HG03139 (cell line): ENCODE measurements around the gene TSHZ2.

ENCODE experiments used
- ATAC-seq: cut with Tn5 transposase; IDR thresholded peaks from one replicate; pipeline ENCODE4 v1.9.1; 2021; ENCODE audit not compliant: unreplicated experiment

The TSHZ2 gene

GRCh38 chr20:52994184-52994970 lies 22.2 kb downstream of the TSHZ2 start:
- no peak for ATAC-seq

- no peak for ATAC-seq
Observed at GRCh38 chr20:52996130-52996529, 24.0 kb downstream of the TSHZ2 start.

GRCh38 chr20:52996658-52997057 lies 24.5 kb downstream of the TSHZ2 start:
- no peak for ATAC-seq

- no peak for ATAC-seq
Observed at GRCh38 chr20:52998268-52998667, 26.1 kb downstream of the TSHZ2 start.

- ATAC-seq = no peak
Observed at GRCh38 chr20:52999040-52999439, 26.9 kb downstream of the TSHZ2 start.

- ATAC-seq = no peak
Observed at GRCh38 chr20:53001498-53002301, 29.5 kb downstream of the TSHZ2 start.

- ATAC-seq = no peak
Observed at GRCh38 chr20:53002786-53003185, 30.6 kb downstream of the TSHZ2 start.

- ATAC-seq = no peak
Observed at GRCh38 chr20:53003420-53004154, 31.4 kb downstream of the TSHZ2 start.

- ATAC-seq = no peak
Observed at GRCh38 chr20:53004267-53004813, 32.2 kb downstream of the TSHZ2 start.

GRCh38 chr20:53009979-53010735 lies 38.0 kb downstream of the TSHZ2 start:
- ATAC-seq = no peak

GRCh38 chr20:53011640-53012039 lies 39.5 kb downstream of the TSHZ2 start:
- no peak for ATAC-seq

- no peak for ATAC-seq
Observed at GRCh38 chr20:53013183-53013582, 41.0 kb downstream of the TSHZ2 start.

- ATAC-seq = no peak
Observed at GRCh38 chr20:53013847-53014246, 41.7 kb downstream of the TSHZ2 start.

- no peak for ATAC-seq
Observed at GRCh38 chr20:53016071-53016470, 43.9 kb downstream of the TSHZ2 start.

- no peak for ATAC-seq
Observed at GRCh38 chr20:53016534-53017042, 44.4 kb downstream of the TSHZ2 start.

GRCh38 chr20:53017206-53017605 lies 45.0 kb downstream of the TSHZ2 start:
- ATAC-seq = no peak

- ATAC-seq = no peak
Observed at GRCh38 chr20:53019464-53019863, 47.3 kb downstream of the TSHZ2 start.

- no peak for ATAC-seq
Observed at GRCh38 chr20:53020376-53020775, 48.2 kb downstream of the TSHZ2 start.

GRCh38 chr20:53020834-53021233 lies 48.7 kb downstream of the TSHZ2 start:
- no peak for ATAC-seq

- ATAC-seq = no peak
Observed at GRCh38 chr20:53021934-53022333, 49.8 kb downstream of the TSHZ2 start.
